Fibroblast of pulmonary artery (primary cell): ENCODE data around the gene ELAC1.
A peak's percentile ranks its signal among the peaks of the same experiment; 100 is the strongest.
"Not testable (repeated sequence)": the region's sequence is repeated elsewhere in the genome, so short reads cannot be mapped to it uniquely, and the experiment has no call there.

Experiments used
- DNase-seq: peaks from one replicate; pipeline ENCODE4 v3.0.0-alpha.2; 2010; ENCODE audit warnings: low read depth
- H3K4me3 ChIP-seq: replicated peaks from 2 replicates; pipeline ENCODE4 v1.5.1; 2011; ENCODE audit warnings: low read depth, mild to moderate bottlenecking, control low read depth, low read length, moderate library complexity
- CTCF ChIP-seq: IDR thresholded peaks from 2 replicates; pipeline ENCODE4 v1.5.1; 2011; ENCODE audit warnings: mild to moderate bottlenecking, control low read depth, low read length, inconsistent platforms; ENCODE audit errors: missing control alignments

The ELAC1 gene

GRCh38 chr18:50970006-50970405, 2.2 kb downstream of the ELAC1 start:
- TF ChIP-seq CTCF: no peak
- no peak for DNase-seq
- no peak overlapping the region for H3K4me3 ChIP-seq

- DNase-seq, H3K4me3 ChIP-seq: not testable (repeated sequence)
These were observed 4.6 kb downstream of the ELAC1 start for GRCh38 chr18:50972404-50972803.

GRCh38 chr18:50973367-50974126, 5.7 kb downstream of the ELAC1 start:
- no peak overlapping the region for H3K4me3 ChIP-seq
- TF ChIP-seq CTCF: no peak
- peak; percentile 71 for DNase-seq

- no peak overlapping the region for H3K4me3 ChIP-seq
- DNase-seq: no peak
- no peak for TF ChIP-seq CTCF
These were observed 9.4 kb downstream of the ELAC1 start for GRCh38 chr18:50977037-50977760.

GRCh38 chr18:50981381-50981780, 13.5 kb downstream of the ELAC1 start:
- TF ChIP-seq CTCF: no peak
- no peak for DNase-seq
- no peak overlapping the region for H3K4me3 ChIP-seq

GRCh38 chr18:50982086-50982801, 14.4 kb downstream of the ELAC1 start:
- no peak for DNase-seq
- TF ChIP-seq CTCF: no peak

GRCh38 chr18:50982802-50983179, 15.0 kb downstream of the ELAC1 start:
- TF ChIP-seq CTCF: peak; percentile 17
- H3K4me3 ChIP-seq: no peak overlapping the region
- peak; percentile 20 for DNase-seq

More at GRCh38 chr18:50982086-50982801, 14.4 kb downstream of the ELAC1 start:
- H3K4me3 ChIP-seq: no peak overlapping the region
